ENCODE results near the gene TREM1.
"Not testable (repeated sequence)": the region's sequence is repeated elsewhere in the genome, so short reads cannot be mapped to it uniquely, and the experiment has no call there.

Gene TREM1

DNA sequence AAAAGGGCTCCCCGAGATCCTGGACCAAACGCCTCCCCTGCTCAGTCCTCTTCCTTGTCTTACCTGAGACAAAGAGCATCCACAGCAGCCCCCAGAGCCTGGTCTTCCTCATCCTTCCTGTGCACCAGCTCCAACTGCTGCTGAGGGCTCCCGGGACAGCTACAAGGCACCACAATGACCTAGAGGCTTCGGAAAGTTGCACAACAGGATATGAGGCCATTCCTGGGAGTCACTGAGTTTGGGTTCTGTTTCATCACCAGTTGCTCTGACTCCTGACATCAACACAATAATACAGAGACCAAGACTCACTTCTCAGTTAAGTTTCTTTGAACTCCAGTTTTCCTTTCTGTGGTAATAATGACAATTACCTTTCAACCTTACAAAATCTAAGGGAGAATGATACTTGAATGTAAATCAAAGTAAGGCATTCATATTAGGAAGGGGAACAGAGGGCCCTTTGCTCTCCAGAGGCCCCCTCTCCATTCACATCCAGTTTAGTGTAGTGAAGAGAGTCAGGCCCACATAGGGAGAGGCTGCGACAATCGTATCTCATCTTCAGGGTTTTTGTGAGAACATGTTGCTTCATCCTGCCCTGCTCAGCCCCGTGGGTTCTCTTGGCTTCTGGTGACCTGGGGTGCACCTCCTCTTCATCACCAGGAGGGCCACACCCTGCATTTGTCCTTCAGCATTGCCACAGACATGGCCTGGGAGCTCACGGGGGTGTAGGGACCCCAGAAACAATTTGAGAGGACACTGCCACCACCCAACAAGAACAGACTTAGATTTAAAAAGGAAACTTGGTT lies at the start of gene TREM1:
Gene TREM1, minus strand, starts transcription at position 139 of the 803 bp plus-strand sequence. Its CDS starts 27 bp downstream, at position 112.
- DNase-seq, result no peak

DNA sequence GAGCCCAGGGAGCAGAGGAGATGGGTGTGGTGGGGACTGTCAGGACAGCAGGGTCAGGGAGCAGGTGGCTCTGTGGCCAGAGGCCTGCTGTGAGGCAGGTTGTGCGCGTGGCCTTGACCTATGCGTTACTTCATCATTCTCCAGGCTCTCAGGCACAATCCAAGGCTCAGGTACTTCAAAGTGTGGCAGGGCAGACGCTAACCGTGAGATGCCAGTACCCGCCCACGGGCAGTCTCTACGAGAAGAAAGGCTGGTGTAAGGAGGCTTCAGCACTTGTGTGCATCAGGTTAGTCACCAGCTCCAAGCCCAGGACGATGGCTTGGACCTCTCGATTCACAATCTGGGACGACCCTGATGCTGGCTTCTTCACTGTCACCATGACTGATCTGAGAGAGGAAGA lies 49.5 kb upstream of the TREM1 start:
- DNase-seq, result no peak

DNA sequence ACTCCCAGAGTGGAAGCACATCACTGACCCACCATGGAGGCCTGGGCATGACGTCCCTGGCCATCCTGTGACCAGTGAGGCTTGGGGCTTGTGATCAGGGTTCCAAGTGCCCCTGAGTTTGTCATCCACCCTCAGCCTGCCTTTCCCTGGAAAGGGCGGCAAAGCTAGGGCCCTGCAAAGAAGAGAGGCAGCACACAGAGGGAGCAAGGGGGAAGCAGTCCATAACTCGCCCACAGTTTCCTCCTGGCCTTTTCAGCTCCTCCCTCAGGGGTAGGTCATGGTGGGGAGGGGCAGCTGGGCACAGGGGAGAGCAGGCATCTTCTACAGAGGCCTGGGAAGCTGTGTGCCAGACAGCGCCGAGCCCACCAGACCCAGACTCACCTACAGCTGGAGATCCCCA lies 48.8 kb upstream of the TREM1 start, which contains the start of gene NCR2:
Gene NCR2, plus strand, starts transcription at position 313 of the 400 bp plus-strand sequence. CDS start 269 bp downstream, outside the sequence.
- no peak for DNase-seq

DNA sequence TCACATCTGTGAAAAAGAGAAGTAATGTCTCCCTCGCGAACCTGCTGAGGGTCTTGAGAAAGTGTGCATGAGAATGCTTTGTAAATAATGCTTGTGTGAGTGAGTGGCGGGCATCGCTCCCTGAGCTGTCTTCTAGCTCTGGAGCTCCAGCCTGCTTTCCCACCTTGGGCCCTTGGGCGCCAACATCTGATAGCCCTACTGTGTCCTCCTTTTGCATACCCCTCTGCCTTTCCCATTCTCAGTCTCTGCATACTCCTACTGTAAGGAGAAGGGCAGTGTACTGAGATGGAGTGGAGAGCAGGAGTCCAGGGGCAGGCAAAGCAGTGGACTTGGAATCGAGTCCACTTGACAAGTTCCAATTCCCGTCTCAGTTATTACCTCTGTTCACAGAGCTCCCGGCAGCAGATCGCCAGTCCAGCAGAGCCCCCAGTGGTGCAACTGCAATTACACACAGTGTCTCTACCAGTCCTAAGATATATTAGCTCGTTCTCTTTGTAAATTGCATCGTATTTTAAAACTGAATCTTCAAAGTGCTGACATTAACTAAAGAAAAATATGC lies 48.1 kb upstream of the TREM1 start:
- DNase-seq, result no peak

DNA sequence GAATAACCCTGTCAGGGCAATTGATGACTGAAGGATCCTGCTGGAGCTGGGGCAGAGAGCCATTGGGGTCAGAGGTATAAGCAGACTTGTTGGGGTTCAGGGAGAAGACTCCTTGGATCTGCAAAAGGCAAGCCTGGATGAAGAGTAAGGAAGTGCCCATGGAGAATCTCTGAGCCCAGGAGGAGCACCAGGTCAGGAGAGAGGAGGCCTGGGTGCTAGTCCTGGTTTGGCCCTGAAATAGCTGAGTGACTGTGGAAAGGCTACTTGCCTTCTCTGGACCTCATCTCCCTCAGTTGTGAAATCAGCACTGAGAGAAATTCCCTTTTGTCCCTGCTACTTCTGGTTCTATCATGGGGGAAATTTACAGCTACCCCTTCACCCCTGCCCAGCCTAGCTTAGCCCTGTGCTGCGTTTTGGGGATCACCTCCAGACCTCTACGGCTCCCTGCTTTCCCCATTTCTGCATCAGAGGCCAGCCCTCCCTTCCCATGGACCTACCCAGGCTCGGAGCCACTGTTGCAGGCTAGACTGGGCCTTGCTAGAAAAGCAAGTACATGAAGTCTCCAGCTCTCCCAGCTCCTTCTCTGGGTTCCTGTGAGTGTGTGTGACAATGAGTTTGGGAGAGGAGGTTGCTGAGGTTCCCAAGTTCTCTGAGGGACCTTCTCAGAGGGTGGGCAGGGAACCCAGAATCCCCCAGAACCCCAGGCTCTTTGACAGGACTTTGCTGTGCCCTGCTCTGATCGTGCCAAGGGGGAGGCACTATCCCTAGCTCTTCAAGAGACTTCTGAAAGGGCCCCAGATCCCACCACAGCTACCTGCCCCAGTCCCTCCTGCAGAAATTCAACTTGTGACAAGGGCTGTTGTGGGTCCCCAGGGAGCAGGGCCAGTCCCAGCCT lies 46.6 kb upstream of the TREM1 start:
- DNase-seq, result no peak

DNA sequence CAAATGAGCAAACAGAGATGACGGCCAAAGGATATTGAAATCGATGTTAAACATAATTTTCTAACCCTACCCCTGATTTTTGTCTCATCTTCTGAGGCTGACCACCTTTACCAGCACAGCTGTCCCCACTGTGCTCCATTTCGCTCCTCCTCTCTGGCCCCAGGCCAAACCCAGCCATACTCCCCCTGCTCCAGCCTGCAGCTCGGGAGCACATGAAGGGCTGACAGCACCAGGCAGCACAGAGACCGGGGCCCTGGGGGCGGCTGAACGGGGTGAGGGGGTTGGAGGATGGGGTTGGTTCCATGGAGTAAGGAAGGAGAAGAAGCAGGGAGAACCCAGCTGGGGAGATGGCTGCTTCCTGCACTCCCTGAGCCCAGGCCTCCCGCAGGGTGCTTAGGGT lies 45.8 kb upstream of the TREM1 start:
- no peak for DNase-seq

DNA sequence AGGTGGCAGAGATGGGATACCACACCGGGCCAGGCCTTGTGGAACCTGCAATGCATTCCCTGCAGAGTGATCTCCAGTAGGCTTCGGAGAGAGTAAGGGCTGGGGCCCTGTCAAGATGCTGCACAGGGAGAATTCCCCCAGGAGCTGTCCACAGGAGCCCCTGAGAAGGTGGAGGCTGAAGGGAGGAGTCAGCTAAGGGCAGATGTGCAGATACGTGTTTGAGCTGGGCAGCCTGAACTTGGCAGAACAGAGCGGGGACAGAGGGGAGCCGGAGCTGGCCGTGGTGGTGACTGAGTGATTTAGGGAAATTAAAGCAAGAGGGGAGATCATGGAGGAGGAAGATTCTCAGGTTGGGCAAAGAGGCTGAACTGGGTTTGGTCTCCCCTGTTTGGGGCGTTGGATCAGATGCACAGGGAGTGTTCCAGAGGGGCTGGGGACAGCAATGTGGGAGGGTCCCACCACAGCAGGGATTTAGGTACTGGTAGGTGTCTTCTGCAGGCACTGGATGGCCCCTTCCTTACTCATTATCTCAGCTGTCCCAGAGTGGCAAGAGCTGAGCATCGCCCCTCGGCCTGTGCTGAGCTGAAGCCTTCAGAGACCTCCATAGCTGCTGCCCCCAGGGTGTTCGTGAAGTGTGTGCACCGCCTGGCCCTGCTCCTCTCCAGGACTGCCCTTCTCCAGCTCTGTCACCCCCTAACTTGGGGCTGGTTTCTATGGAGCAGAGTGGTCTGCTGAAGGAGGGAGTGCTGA lies 45.1 kb upstream of the TREM1 start:
- DNase-seq, result no peak

DNA sequence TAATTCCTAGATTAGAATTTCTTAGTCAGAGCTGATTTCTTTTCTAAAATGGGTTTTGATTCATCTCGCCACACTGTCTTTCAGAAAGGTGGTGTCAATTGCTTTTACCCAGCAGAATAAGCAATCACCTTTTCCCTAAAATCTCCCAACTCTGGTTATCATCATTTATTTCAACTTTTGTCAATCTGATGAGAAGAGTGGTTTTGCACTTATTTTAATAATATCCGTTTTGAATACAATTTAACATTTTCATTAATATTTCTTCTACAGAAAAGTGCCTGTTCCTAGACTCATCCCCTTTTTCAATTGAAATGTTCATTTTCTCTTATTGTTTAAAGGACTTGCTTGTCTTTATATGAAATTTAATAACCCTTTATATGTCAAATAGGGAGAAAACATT lies 40.7 kb upstream of the TREM1 start:
- no peak for DNase-seq

DNA sequence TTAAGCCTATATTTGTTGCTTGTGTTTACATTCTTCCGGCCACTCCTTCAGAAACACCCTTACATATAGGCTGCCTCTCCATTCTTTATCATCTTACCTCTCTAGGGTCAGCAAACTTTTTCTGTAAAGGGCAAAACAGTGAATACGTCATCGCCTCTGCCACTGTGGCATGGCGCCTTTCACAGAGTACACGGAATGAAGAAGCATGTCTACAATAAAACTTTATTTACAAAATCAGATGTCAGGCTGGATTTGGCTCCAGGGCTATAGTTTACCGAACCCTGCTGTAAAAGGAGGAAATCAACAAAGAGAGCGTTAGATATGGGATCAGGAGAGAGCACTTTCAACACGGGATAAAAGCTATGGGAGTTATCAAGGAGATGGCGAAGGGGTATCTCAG lies 39.6 kb upstream of the TREM1 start:
- DNase-seq, result no peak

DNA sequence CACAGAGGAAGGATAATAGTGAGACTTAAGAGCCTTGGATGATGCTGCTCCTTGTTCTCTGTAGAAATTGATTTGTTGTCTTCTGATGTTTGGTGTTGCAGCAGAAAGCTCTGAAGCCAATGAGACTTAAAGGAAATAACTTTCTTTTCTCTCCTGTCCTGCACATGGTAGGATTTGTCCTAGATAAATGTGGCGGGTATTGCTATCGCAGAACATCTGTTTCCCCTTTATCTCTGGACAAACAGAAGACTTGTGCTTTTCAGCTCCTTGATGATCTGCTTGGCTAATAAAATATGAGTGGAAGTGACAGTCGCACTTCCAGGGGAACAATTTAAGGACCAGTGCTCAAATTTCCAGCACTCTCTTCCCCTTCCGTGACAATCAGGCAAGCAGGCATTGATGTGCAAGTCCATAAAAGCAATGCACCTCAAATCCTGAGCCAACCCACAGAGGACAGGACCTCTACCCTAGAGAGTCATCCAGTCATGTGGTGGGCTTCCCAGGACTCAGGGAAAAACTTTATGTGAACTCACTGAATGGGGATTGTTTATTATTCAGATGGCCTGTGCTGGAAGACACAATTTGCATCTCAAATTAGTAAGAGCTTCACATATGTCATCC lies 39.1 kb upstream of the TREM1 start:
- no peak for DNase-seq

DNA sequence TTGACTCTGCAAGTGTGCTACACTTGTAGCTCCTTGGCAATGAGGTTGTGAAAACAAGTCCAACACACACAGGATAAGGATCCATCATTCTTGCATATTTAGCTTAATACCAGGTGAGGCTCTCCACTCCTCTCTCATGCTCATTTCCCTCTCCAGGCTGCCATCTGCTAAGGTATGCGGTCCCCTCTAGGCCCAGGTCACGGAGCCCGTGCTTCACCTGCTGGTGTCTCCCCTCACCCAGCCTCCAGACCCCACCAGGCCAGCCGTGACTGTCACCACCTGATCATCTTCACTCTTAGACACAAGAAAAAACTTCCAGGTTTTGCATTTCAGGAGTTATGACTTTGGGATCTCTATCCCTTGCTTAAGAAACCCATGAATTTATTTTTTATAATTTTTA lies 34.7 kb upstream of the TREM1 start:
- no peak for DNase-seq

DNA sequence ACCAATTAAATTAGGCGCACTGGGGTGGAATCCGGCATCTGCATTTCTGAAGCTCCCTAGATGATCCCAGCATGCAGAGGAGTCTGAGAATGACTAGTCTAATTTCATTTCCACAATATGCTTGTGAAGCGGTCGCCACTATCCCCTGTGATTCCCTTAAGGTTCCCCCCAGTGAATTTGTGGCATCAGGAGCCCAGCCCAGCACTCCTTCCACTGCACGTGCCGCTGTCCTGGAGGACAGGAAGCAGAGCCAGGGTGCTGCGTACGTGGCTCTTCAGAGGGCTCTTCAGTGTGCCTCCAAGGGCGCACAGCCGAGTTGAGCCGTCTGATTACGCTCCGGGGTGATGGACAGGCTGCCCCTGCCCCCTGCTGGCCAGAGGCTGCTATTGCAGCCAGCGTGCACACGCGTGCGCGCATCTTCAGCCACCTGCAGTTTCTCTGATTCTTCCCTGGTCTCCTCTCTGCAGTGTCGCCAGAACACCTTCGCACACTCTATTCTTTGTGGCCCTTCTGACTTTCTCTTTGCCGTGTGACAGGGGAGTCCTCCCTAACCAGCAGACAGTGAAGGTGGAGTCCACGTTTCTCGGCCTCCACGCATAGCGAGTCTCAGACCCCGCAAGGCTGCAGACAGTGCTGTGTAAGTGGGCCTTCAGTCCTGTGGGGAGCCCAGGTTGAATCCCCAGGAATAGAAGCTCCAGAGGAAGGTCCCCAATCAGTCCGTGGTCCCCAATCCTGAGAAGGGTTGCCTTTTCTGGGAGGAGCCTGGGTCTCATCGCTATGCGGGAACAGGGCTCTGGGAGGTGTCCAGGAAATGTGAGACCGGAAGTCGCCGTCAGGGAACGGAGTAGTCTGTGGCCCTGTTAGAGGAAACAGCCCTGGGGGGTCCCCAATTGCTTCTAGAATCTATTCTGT lies 32.4 kb upstream of the TREM1 start:
- DNase-seq, result peak; percentile 88

DNA sequence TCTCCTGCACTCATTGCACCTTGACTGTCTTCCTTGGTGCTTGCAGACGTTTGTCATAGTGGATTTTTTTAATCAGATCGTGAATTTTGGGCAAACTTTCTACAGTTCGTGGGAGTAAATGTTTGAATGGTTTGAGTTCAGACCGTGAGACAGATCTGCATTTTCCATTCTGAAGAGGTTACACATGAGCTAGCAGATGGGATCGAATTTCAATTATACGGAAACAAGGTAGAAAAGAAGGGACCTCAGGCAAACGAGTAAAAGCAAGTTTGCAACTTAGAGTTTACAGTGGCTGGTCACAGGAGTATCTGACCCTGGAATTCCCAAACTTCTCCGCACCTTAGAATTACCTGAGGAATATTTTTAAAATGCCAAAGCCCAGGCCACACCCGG lies 31.8 kb upstream of the TREM1 start:
- no peak for DNase-seq

DNA sequence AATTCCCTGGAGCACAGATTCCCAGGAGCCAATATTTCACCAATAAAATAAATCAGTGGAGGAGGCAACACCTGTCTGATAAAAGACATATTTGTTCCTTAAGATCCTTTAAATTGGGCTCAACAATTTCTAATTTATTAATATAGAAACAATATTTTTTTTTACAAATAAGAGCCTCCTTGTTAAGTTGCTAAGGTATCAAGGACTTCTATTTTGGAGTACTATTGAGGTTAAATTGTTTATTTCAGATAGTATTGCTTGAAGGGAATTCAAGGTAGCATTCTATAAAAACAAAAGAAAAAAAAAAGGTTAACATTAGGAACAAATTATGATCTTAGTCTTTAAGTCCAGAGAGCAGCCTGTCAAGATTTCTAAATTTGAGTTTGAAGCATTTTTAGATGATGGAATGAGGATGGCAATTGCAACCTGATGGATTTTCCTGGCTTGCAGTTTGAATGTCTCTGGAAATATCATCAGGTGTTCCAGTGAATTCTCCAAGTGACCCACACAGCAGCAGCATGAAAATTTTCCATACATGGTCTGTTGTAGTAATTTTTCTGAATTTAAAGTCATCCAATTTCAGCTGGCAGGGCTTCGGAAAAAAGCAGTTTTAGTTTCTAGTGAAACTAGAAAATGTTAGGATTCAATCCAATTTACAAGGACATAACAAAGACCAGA lies 29.6 kb upstream of the TREM1 start:
- DNase-seq, result no peak

DNA sequence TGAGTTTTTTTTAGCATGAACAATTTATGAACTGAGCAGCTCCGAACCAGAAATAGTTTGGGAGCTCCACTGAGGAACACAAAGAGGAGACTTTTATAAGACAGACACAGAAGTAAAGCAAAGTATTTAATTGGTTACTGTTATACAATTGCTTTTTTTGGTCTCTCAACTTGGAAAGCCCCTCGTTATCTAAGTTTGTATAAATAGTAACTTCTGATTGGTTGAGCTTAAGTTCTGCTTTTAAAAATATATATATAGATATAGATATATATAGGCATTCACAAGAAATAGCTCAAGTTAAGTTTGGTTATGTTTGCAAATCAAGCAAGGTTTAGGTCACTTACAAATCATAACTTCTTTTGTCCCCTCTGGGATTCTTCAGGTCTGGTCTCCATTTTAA lies 28.7 kb upstream of the TREM1 start:
- DNase-seq, result no peak

DNA sequence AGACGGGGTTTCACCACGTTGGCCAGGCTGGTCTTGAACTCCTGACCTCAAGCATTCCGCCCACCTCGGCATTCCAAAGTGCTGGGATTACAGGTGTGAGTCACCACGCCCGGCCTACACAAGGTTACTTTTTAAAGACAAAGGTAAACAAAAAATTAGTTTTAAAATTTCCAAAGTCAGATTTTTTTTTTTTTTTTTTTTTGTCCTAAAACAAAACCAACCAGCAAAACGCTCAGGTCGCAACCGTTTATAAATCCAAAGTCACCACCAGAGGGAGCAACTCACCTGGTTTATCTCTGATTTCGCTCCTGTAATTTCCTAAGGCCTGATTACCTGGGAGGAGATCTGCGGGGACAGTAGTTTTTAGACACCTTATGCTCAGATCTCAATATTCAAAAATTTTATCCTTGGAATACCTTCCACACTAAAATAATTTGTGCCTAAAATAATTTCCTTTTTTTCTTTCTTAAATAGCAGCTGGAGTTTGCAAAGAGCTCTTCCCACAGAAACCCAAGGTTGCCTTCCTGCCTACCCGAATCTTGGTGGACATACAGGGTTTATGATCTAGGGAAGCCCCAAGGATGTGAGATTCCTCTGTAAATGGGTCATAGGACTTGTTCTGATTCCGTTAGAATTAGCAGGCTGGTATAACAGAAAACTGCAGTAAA lies 19.8 kb upstream of the TREM1 start:
- DNase-seq, result peak; percentile 50

DNA sequence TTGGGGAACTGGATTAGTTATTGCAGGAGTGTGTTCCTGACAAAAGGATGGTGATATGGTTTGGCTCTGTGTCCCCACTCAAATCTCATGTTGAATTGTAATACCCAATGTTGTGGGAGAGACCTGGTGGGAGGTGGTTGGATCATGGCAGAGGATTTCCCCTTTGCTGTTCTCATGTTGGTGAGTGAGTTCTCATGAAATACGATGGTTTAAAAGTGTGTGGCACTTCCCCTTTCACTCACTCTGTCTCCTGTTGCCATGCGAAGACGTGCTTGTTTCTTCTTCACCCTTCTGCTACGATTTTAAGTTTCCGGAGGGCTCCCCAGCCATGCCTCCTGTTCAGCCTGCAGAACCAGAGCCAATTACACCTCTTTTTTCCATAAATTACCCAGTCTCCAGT lies 16.2 kb upstream of the TREM1 start:
- no peak for DNase-seq

DNA sequence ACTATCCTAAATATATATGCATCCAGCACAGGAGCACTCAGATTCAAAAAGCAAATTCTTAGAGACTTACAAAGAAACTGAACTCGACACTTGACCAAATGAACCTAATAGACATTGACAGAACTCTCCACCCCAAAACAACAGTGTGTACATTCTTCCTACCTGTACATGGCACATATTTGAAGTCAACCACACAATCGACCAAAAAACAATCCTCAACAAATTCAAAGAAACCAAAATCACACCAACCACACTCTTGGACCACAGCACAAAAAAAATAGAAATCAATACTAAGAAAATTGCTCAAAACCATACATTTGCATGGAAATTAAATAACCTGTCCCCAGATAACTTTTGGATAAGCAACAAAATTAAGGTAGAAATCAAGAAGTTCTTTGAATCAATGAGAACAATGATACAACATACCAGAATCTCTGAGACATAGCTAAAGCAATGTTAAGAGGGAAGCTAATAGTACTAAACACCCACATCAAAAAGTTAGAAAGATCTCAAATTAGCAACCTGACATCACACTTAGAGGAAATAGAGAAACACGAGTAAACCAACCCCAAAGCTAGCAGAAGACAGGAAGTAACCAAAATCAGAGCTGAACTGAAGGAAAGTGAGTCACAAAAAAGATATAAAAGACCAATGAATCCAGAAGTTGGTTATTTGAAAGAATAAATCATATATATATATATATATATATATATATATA lies 12.5 kb upstream of the TREM1 start:
- no peak for DNase-seq

DNA sequence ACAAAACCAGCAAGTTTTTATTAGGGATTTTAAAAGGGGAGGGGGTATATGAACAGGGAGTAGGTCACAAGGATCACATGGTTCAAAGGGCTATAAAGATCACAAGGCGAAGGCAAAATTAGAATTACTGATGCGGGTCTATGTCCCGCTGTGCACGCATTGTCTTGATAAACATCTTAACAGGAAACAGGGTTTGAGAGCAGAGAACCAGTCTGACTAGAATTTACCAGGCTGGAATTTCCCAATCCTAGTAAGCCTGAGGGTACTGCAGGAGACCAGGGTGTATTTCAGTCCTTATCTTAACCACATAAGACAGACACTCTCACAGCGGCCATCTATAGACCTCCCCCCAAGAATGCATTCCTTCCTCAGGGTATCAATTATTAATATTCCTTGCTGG lies 10.8 kb upstream of the TREM1 start:
- DNase-seq, result not testable (repeated sequence)
